ENCODE results near the gene SND1.
"Not testable (repeated sequence)": the region's sequence is repeated elsewhere in the genome, so short reads cannot be mapped to it uniquely, and the experiment has no call there.

Gene SND1

GRCh38 chr7:127833641-127834040 lies 181.6 kb downstream of the SND1 start:
- Histone ChIP-seq H3K4me1 (ENCODE audit: insufficient read depth, low read length, severe bottlenecking) (peaks cover 7% of the 10 kb centered on the region), H3K79me2 (ENCODE audit: insufficient read depth, low read length) (0 out of 2 replicates have a peak, but pooled peaks cover 4% of the 10 kb centered on the region), H3K4me3 (ENCODE audit: low read depth, low read length, poor library complexity, severe bottlenecking) (no peak overlapping the region), H3F3A (ENCODE audit: insufficient read depth, low read length) (no peaks in the 10 kb centered on the region), H3K9me3 (ENCODE audit: low read length) (peaks cover 18% of the 10 kb centered on the region), H3K27ac (ENCODE audit: low read depth, low read length, poor library complexity, severe bottlenecking) (no peak overlapping the region), H3K9ac (ENCODE audit: low read length) (no peak overlapping the region), H3K36me3 (ENCODE audit: insufficient read depth, low read length) (peaks cover 43% of the 10 kb centered on the region), H3K4me2 (ENCODE audit: low read length) (no peak overlapping the region), H2AFZ (ENCODE audit: low read length) (no peak overlapping the region), H3K27me3 (ENCODE audit: insufficient read depth, low read length) (no peaks in the 10 kb centered on the region), H4K20me1 (ENCODE audit: insufficient read depth, low read length) (no peaks in the 10 kb centered on the region), H3K9me2 (ENCODE audit: low read depth, low read length) (no peaks in the 10 kb centered on the region)
- no peak for TF ChIP-seq CTCF (IDR thresholded peaks at IDR 0.05; ENCODE audit: low read length)
- no peak for TF ChIP-seq EZH2 (IDR thresholded peaks at IDR 0.05; ENCODE audit: borderline replicate concordance, low read length)

GRCh38 chr7:127835679-127836078 lies 183.7 kb downstream of the SND1 start:
- no peaks in the 10 kb centered on the region for H3K9me2 ChIP-seq (ENCODE audit: low read depth, low read length)
- no peaks in the 10 kb centered on the region for H3K27me3 ChIP-seq (ENCODE audit: insufficient read depth, low read length)
- H3K9me3 ChIP-seq (ENCODE audit: low read length) = peaks cover 18% of the 10 kb centered on the region
- peaks cover 48% of the 10 kb centered on the region for H3K36me3 ChIP-seq (ENCODE audit: insufficient read depth, low read length)
- TF ChIP-seq EZH2 (IDR thresholded peaks at IDR 0.05; ENCODE audit: borderline replicate concordance, low read length) = no peak
- TF ChIP-seq CTCF (IDR thresholded peaks at IDR 0.05; ENCODE audit: low read length) = no peak
- H2AFZ ChIP-seq (ENCODE audit: low read length) = no peak overlapping the region
- H3K4me2 ChIP-seq (ENCODE audit: low read length) = no peak overlapping the region
- H3K9ac ChIP-seq (ENCODE audit: low read length) = no peak overlapping the region
- H3K4me3 ChIP-seq (ENCODE audit: low read depth, low read length, poor library complexity, severe bottlenecking) = no peak overlapping the region
- no peaks in the 10 kb centered on the region for H4K20me1 ChIP-seq (ENCODE audit: insufficient read depth, low read length)
- H3F3A ChIP-seq (ENCODE audit: insufficient read depth, low read length) = no peaks in the 10 kb centered on the region
- H3K27ac ChIP-seq (ENCODE audit: low read depth, low read length, poor library complexity, severe bottlenecking) = no peak overlapping the region
- H3K4me1 ChIP-seq (ENCODE audit: insufficient read depth, low read length, severe bottlenecking) = no peaks in the 10 kb centered on the region
- H3K79me2 ChIP-seq (ENCODE audit: insufficient read depth, low read length) = 0 out of 2 replicates have a peak, but pooled peaks cover 4% of the 10 kb centered on the region

DNA sequence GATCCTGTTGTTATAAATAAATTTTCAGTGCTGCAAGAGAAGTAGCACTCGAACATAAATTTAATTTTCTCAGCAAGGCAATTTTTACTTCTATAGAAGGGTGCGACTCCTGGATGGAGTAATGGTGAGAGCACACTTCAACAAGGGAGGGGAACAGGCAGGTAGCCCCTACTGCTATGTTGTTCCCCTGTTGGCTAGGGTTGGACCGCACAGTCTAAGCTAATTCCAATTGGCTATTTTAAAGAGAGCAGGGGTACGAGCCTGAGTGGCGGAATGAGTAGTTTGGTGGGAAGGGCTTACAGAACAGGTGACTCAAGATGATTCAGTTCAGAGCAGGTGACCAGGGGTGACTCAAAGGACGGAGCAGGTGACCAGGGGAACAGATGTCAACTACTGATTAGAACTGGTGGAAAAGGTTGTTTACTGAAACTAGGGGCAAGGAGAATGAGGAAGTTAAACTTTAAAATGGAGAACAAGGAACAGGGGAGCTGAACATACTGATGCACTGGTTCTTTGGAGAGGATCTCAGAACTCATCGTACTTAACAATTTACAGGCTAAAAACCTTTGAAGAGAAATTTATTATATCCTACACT lies 185.9 kb downstream of the SND1 start:
- H2AFZ ChIP-seq (ENCODE audit: low read length); H4K20me1 ChIP-seq (ENCODE audit: insufficient read depth, low read length); H3K4me3 ChIP-seq (ENCODE audit: low read depth, low read length, poor library complexity, severe bottlenecking); H3K9me2 ChIP-seq (ENCODE audit: low read depth, low read length); H3F3A ChIP-seq (ENCODE audit: insufficient read depth, low read length); H3K27me3 ChIP-seq (ENCODE audit: insufficient read depth, low read length); H3K27ac ChIP-seq (ENCODE audit: low read depth, low read length, poor library complexity, severe bottlenecking); H3K9ac ChIP-seq (ENCODE audit: low read length); H3K79me2 ChIP-seq (ENCODE audit: insufficient read depth, low read length); H3K4me2 ChIP-seq (ENCODE audit: low read length); H3K4me1 ChIP-seq (ENCODE audit: insufficient read depth, low read length, severe bottlenecking): not testable (repeated sequence)
- Histone ChIP-seq H3K36me3 (ENCODE audit: insufficient read depth, low read length) (peaks cover 46% of the 10 kb centered on the region), H3K9me3 (ENCODE audit: low read length) (peaks cover 18% of the 10 kb centered on the region)

DNA sequence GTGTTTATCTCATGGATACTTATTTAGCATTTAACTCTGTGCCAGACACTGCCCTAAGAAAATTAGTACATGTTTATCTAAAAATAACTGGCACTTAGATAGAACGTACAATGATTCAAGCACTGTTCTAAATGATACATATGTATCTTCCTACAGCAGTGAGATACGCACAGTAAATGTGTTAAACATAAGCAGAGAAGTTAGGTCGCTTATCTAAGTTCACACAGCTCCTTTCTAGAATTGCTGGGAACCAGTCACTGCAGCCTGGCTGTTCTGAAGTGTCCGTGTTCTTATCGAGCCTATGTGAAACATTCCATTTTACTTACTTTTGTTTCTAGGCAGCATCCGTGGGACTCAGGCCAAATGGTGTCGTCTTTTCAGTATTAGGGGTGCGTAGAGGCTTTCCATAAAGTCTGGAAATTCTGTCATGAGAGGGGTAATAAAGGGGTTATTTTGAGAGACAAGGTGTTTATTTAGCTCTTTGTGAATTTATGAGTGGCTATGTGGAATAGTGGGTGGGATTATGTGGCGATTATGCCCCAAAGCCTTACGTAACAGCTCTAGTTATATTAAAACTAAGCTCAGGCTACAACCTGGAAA lies 186.9 kb downstream of the SND1 start:
- peaks cover 54% of the 10 kb centered on the region for H3K36me3 ChIP-seq (ENCODE audit: insufficient read depth, low read length)
- no peak overlapping the region for H3K9ac ChIP-seq (ENCODE audit: low read length)
- H3K79me2 ChIP-seq (ENCODE audit: insufficient read depth, low read length) = 0 out of 2 replicates have a peak, but pooled peaks cover 4% of the 10 kb centered on the region

More for the DNA sequence above, 186.9 kb downstream of the SND1 start:
- Histone ChIP-seq H4K20me1 (ENCODE audit: insufficient read depth, low read length) (no peaks in the 10 kb centered on the region), H3K9me2 (ENCODE audit: low read depth, low read length) (no peaks in the 10 kb centered on the region), H3K4me1 (ENCODE audit: insufficient read depth, low read length, severe bottlenecking) (no peaks in the 10 kb centered on the region), H3K27ac (ENCODE audit: low read depth, low read length, poor library complexity, severe bottlenecking) (no peak overlapping the region), H3K4me3 (ENCODE audit: low read depth, low read length, poor library complexity, severe bottlenecking) (no peak overlapping the region), H3K9me3 (ENCODE audit: low read length) (peaks cover 18% of the 10 kb centered on the region), H3K27me3 (ENCODE audit: insufficient read depth, low read length) (no peaks in the 10 kb centered on the region), H3K4me2 (ENCODE audit: low read length) (no peak overlapping the region), H3F3A (ENCODE audit: insufficient read depth, low read length) (no peaks in the 10 kb centered on the region), H2AFZ (ENCODE audit: low read length) (no peak overlapping the region)
- TF ChIP-seq EZH2 (IDR thresholded peaks at IDR 0.05; ENCODE audit: borderline replicate concordance, low read length) (no peak), CTCF (IDR thresholded peaks at IDR 0.05; ENCODE audit: low read length) (no peak)

All from OCI-LY1 (cell line).